GM12878 (cell line): ENCODE data around the gene FANCC. TPM values are rescaled to one million over a fixed set of nuclear protein-coding genes. Genes with fewer than 3 reads are reported as not detected.

Experiments
- ATAC-seq: fragments of 200-7000 bp; cut with Tn5 transposase; 3 replicates; pipeline ENCODE4 v1.9.1; 2020; ENCODE audit warnings: mild to moderate bottlenecking, moderate library complexity
- BruUV-seq: library from RNA; stranded (reverse); fragments of 400-500 nt; replicated peaks from 2 replicates; lab custom pipeline; 2021; lab: Mats Ljungman, UMichigan
- CTCF ChIA-PET: fragments of 300-600 bp; sonication (Branson Sonifier 250); formaldehyde crosslinking; extraction: SDS; loops from one replicate; lab custom pipeline; 2021; ENCODE audit warnings: inconsistent platforms; lab: Yijun Ruan, JAX
- POLR2A ChIA-PET: fragments of 350-600 bp; formaldehyde crosslinking; extraction: SDS; loops from one replicate; lab custom pipeline; 2021; ENCODE audit warnings: inconsistent platforms; lab: Charles Lee
- RAD21 ChIA-PET: fragments of 300-600 bp; sonication (Branson Sonifier 250); formaldehyde crosslinking; loops from one replicate; lab custom pipeline; 2023; ENCODE audit warnings: antibody characterized with exemption; ENCODE audit not compliant: unreplicated experiment; lab: Charles Lee
- SMC1A ChIA-PET: fragments of 300-600 bp; sonication (Branson Sonifier 250); formaldehyde crosslinking; loops from one replicate; lab custom pipeline; 2023; ENCODE audit not compliant: unreplicated experiment, uncharacterized antibody; lab: Charles Lee
- DNase-seq: peaks from one replicate; pipeline ENCODE4 v3.0.0-alpha.2; 2011; ENCODE audit warnings: low read depth, low spot score
- FAIRE-seq: peaks from 3 replicates; lab custom pipeline; 2011; peaks lifted over from hg19 to GRCh38; lab: Jason Lieb, UNC
- H2AFZ ChIP-seq: 2 replicates; pipeline ENCODE4 v1.6.0; 2011; ENCODE audit warnings: low read depth, low read length, control low read depth; ENCODE audit not compliant: control insufficient read depth
- H3K27ac ChIP-seq: 2 replicates; pipeline ENCODE4 v1.5.1; 2011; ENCODE audit warnings: control low read depth; ENCODE audit not compliant: control insufficient read depth, insufficient read depth
- H3K27me3 ChIP-seq, 2 experiments: replicated peaks in 1 of 2; 2 replicates each; pipeline versions ENCODE4 v1.6.0 to v1.6.1; 2011; ENCODE audit warnings: low read length in 1 of 2; ENCODE audit not compliant: control insufficient read depth in 2 of 2, insufficient read depth in 2 of 2
- H3K36me3 ChIP-seq, 2 experiments: 2 replicates each; pipeline ENCODE4 v1.5.1; 2011; ENCODE audit warnings: low read length in 1 of 2; ENCODE audit not compliant: control insufficient read depth in 2 of 2, insufficient read depth in 2 of 2
- H3K4me1 ChIP-seq: 2 replicates; pipeline ENCODE4 v1.6.1; 2011; ENCODE audit warnings: mild to moderate bottlenecking, low read length, moderate library complexity, mixed read lengths; ENCODE audit not compliant: control insufficient read depth, insufficient read depth
- H3K4me2 ChIP-seq: 2 replicates; pipeline ENCODE4 v1.6.0; 2011; ENCODE audit warnings: control low read depth; ENCODE audit not compliant: control insufficient read depth, insufficient read depth
- H3K4me3 ChIP-seq: fragments of 200-600 bp; sonication (generic); 2 replicates; pipeline ENCODE4 v1.5.1; 2016
- H3K79me2 ChIP-seq: 2 replicates; pipeline ENCODE4 v1.6.0; 2011; ENCODE audit warnings: low read length; ENCODE audit not compliant: control insufficient read depth, insufficient read depth
- H3K9ac ChIP-seq: 2 replicates; pipeline ENCODE4 v1.8.0; 2011; ENCODE audit warnings: low read length, control low read depth, mixed read lengths; ENCODE audit not compliant: control insufficient read depth, insufficient read depth
- H3K9me3 ChIP-seq: replicated peaks from 3 replicates; pipeline ENCODE4 v1.5.1; 2011; ENCODE audit warnings: mild to moderate bottlenecking, low read length; ENCODE audit not compliant: control insufficient read depth, insufficient read depth
- H4K20me1 ChIP-seq: 2 replicates; pipeline ENCODE4 v1.6.0; 2011; ENCODE audit not compliant: control insufficient read depth, insufficient read depth
- E2F4 ChIP-seq: IDR thresholded peaks from 2 replicates; pipeline ENCODE4 v1.6.1; 2012; ENCODE audit warnings: low read depth, low read length, improper control_type of control experiment
- ETV6 ChIP-seq, 2 experiments: fragments of 450-650 bp in 1 of 2; IDR thresholded peaks in 1 of 2; conservative IDR thresholded peaks in 1 of 2; 2 replicates each; pipeline ENCODE4 v1.6.1; 2014; ENCODE audit warnings: antibody characterized with exemption in 1 of 2, borderline replicate concordance in 1 of 2, low read depth in 1 of 2, mild to moderate bottlenecking in 1 of 2, moderate library complexity in 1 of 2
- MTA3 ChIP-seq: IDR thresholded peaks from 2 replicates; pipeline ENCODE4 v1.6.1; 2012; ENCODE audit warnings: low read length, inconsistent platforms, borderline replicate concordance
- POLR2AphosphoS5 ChIP-seq: IDR thresholded peaks from 2 replicates; pipeline ENCODE4 v1.6.1; 2011; ENCODE audit warnings: mild to moderate bottlenecking, low read length, inconsistent platforms
- ZNF217 ChIP-seq: fragments of 450-650 bp; IDR thresholded peaks from 2 replicates; pipeline ENCODE4 v1.6.1; 2017; ENCODE audit warnings: antibody characterized with exemption, mild to moderate bottlenecking
- WGBS: methylation state at CpG from one replicate; pipeline ENCODE4 v1.1.6; 2016; ENCODE audit warnings: low lambda C conversion rate; ENCODE audit not compliant: insufficient replicate concordance, insufficient coverage; ENCODE audit errors: missing lambda C conversion rate; 5-methylcytosine and 5-hydroxymethylcytosine counted together
- in situ Hi-C: fragments of 300-500 bp; cut with MboI; formaldehyde crosslinking; loops from 9 replicates; pipeline ENCODE4 v1.14.3; 2018; ENCODE audit warnings: mixed read lengths
- intact Hi-C: fragments of 100-400 bp; cut with micrococcal nuclease; formaldehyde crosslinking; loops from one replicate; pipeline ENCODE4 v1.14.2; 2022; ENCODE audit not compliant: unreplicated experiment
- polyA plus RNA-seq, 11 experiments: library from polyadenylated mRNA; depleted of rRNA in 4 of 11; unstranded in 6 of 11; stranded (reverse) in 5 of 11; fragments of >200 nt; fragmentation: Nextera tagmentation in 4 of 11; fragmentation: Illumina TruSeq in 1 of 11; extraction: Ambion mirVana in 4 of 11; extraction: Trizol in 1 of 11; gene quantifications; 1 replicate in 1 of 11; 2 replicates in 10 of 11; pipeline versions ENCODE4 v1.2.1 to v1.2.3, GENCODE V29; 2011 to 2016; ENCODE audit warnings: inconsistent platforms in 2 of 11, missing spikeins in 2 of 11, low read depth in 1 of 11
- total RNA-seq, 4 experiments: library from RNA; depleted of rRNA in 3 of 4; stranded (reverse); fragments of >200 nt in 3 of 4; fragmentation: Illumina TruSeq in 1 of 4; extraction: Trizol in 1 of 4; gene quantifications; 2 replicates each; pipeline versions ENCODE4 v1.2.1 to v1.2.3, GENCODE V29; 2013 to 2021

FANCC gene
- total and polyA plus RNA-seq, 10 of the 15 experiments (the other 5 are each of a cell fraction or from before 2014, with no cell fraction given), result 1.2 to 16.8 (median 10.5) TPM

GRCh38 chr9:95344735-95345325 is 27.3 kb upstream of the FANCC start:
- Histone ChIP-seq H3K27ac (no peak overlapping the region), H3K4me2 (no peak overlapping the region), H3K27me3 (peaks cover 0 to 3% of the 10 kb centered on the region in 2 experiments; a peak in 1 of 4 replicates), H3K79me2 (no peaks in the 10 kb centered on the region), H3K9ac (no peak overlapping the region), H2AFZ (no peak overlapping the region), H3K4me1 (no peaks in the 10 kb centered on the region), H4K20me1 (no peaks in the 10 kb centered on the region), H3K36me3 (no peaks in the 10 kb centered on the region), H3K4me3 (no peak overlapping the region)
- RAD21 ChIA-PET, result no interaction called here
- DNase-seq, result no peak
- CTCF ChIA-PET, result interaction anchor here (1.3 kb wide), 2 partner anchors 10 to 12 kb away, joined by 3 read pairs; no protein-coding TSS in a partner anchor
- in situ Hi-C loops, result no loop called here
- intact Hi-C loops, result no loop called here
- no peak for ATAC-seq
- FAIRE-seq, result no peak
- TF ChIP-seq ZNF217, result no peak
- TF ChIP-seq, all 136 proteins: peak for 0
- POLR2A ChIA-PET, result no interaction called here
- BruUV-seq, result no TSS peak
- SMC1A ChIA-PET, result interaction anchor here (0.6 to 1.2 kb wide), 2 partner anchors 9 to 228 kb away, joined by 3 to 6 read pairs; no protein-coding TSS in a partner anchor
- 34% methylated on average over 3 of the region's 3 CpGs for WGBS
- no peaks in the 10 kb centered on the region for H3K9me3 ChIP-seq

GRCh38 chr9:95343725-95344287 is 26.3 kb upstream of the FANCC start:
- Histone ChIP-seq H3K9me3 (no peaks in the 10 kb centered on the region; the same call in 2 of the 3 replicates), H3K27me3 (no peaks in the 10 kb centered on the region), H3K4me2 (no peak overlapping the region), H4K20me1 (no peaks in the 10 kb centered on the region), H3K36me3 (no peaks in the 10 kb centered on the region), H3K9ac (no peak overlapping the region), H3K27ac (no peak overlapping the region), H3K4me1 (no peaks in the 10 kb centered on the region), H3K4me3 (no peak overlapping the region), H2AFZ (no peak overlapping the region), H3K79me2 (no peaks in the 10 kb centered on the region)
- no peak for DNase-seq
- ATAC-seq, result no peak
- in situ Hi-C loops, result no loop called here
- TF ChIP-seq ETV6 (conservative IDR thresholded peaks at IDR 0.05 in 1 of 2, IDR thresholded peaks at IDR 0.05 in 1 of 2; ENCODE audit: borderline replicate concordance in 1 of 2, low read depth in 1 of 2) (no peak), POLR2AphosphoS5 (no peak), MTA3 (no peak), E2F4 (no peak)
- CTCF ChIA-PET, result no interaction called here
- POLR2A ChIA-PET, result no interaction called here
- intact Hi-C loops, result no loop called here
- SMC1A ChIA-PET, result no interaction called here
- 68% methylated on average over 6 of the region's 6 CpGs for WGBS
- FAIRE-seq, result no peak
- RAD21 ChIA-PET, result no interaction called here
- BruUV-seq, result no TSS peak
